ENCODE measurements around the gene OR10G2.
"Not testable (repeated sequence)": the region's sequence is repeated elsewhere in the genome, so short reads cannot be mapped to it uniquely, and the experiment has no call there.

Gene OR10G2

GRCh38 chr14:21652209-21652808 lies 17.6 kb upstream of the OR10G2 start:
- Histone ChIP-seq H3K4me1 (ENCODE audit: control insufficient read depth, insufficient read depth, low read length) (0 out of 2 replicates have a peak, but pooled peaks cover 6% of the 10 kb centered on the region), H3K9ac (ENCODE audit: low read length) (no peak overlapping the region), H3K36me3 (ENCODE audit: control insufficient read depth, insufficient read depth, low read length) (no peaks in the 10 kb centered on the region), H3K9me3 (ENCODE audit: control insufficient read depth, insufficient read depth, low read depth, low read length) (no peaks in the 10 kb centered on the region), H3K4me3 (ENCODE audit: low read depth, low read length) (no peak overlapping the region), H3K27me3 (ENCODE audit: control insufficient read depth, insufficient read depth, low read length) (no peaks in the 10 kb centered on the region), H3K27ac (ENCODE audit: low read depth, low read length) (no peak overlapping the region)

GRCh38 chr14:21647380-21647779 lies 12.6 kb upstream of the OR10G2 start:
- no peak overlapping the region for H3K27ac ChIP-seq (ENCODE audit: low read depth, low read length)
- H3K27me3 ChIP-seq (ENCODE audit: control insufficient read depth, insufficient read depth, low read length), result no peaks in the 10 kb centered on the region
- H3K36me3 ChIP-seq (ENCODE audit: control insufficient read depth, insufficient read depth, low read length), result no peaks in the 10 kb centered on the region
- peaks cover 13% of the 10 kb centered on the region for H3K4me1 ChIP-seq (ENCODE audit: control insufficient read depth, insufficient read depth, low read length)
- no peaks in the 10 kb centered on the region for H3K9me3 ChIP-seq (ENCODE audit: control insufficient read depth, insufficient read depth, low read depth, low read length)
- H3K9ac ChIP-seq (ENCODE audit: low read length), result no peak overlapping the region
- no peak overlapping the region for H3K4me3 ChIP-seq (ENCODE audit: low read depth, low read length)

- H3K27me3 ChIP-seq (ENCODE audit: control insufficient read depth, insufficient read depth, low read length), result no peaks in the 10 kb centered on the region
- H3K9ac ChIP-seq (ENCODE audit: low read length), result no peak overlapping the region
- peaks cover 10% of the 10 kb centered on the region for H3K4me1 ChIP-seq (ENCODE audit: control insufficient read depth, insufficient read depth, low read length)
- no peaks in the 10 kb centered on the region for H3K36me3 ChIP-seq (ENCODE audit: control insufficient read depth, insufficient read depth, low read length)
- H3K27ac ChIP-seq (ENCODE audit: low read depth, low read length), result no peak overlapping the region
- H3K4me3 ChIP-seq (ENCODE audit: low read depth, low read length), result no peak overlapping the region
- H3K9me3 ChIP-seq (ENCODE audit: control insufficient read depth, insufficient read depth, low read depth, low read length), result no peaks in the 10 kb centered on the region
Observed at GRCh38 chr14:21643407-21643806, 8.7 kb upstream of the OR10G2 start.

- Histone ChIP-seq H3K27ac (ENCODE audit: low read depth, low read length) (no peak overlapping the region), H3K27me3 (ENCODE audit: control insufficient read depth, insufficient read depth, low read length) (no peaks in the 10 kb centered on the region), H3K4me3 (ENCODE audit: low read depth, low read length) (no peak overlapping the region), H3K36me3 (ENCODE audit: control insufficient read depth, insufficient read depth, low read length) (no peaks in the 10 kb centered on the region), H3K4me1 (ENCODE audit: control insufficient read depth, insufficient read depth, low read length) (peaks cover 10% of the 10 kb centered on the region), H3K9ac (ENCODE audit: low read length) (no peak overlapping the region), H3K9me3 (ENCODE audit: control insufficient read depth, insufficient read depth, low read depth, low read length) (no peaks in the 10 kb centered on the region)
Observed at GRCh38 chr14:21642683-21643082, 7.9 kb upstream of the OR10G2 start.

GRCh38 chr14:21631084-21631483 lies 3.7 kb downstream of the OR10G2 start:
- Histone ChIP-seq H3K36me3 (ENCODE audit: control insufficient read depth, insufficient read depth, low read length) (no peaks in the 10 kb centered on the region), H3K9ac (ENCODE audit: low read length) (no peak overlapping the region), H3K4me3 (ENCODE audit: low read depth, low read length) (no peak overlapping the region), H3K27ac (ENCODE audit: low read depth, low read length) (no peak overlapping the region), H3K4me1 (ENCODE audit: control insufficient read depth, insufficient read depth, low read length) (no peaks in the 10 kb centered on the region), H3K9me3 (ENCODE audit: control insufficient read depth, insufficient read depth, low read depth, low read length) (no peaks in the 10 kb centered on the region), H3K27me3 (ENCODE audit: control insufficient read depth, insufficient read depth, low read length) (no peaks in the 10 kb centered on the region; the same call in 1 of the 2 replicates)

GRCh38 chr14:21630503-21630902 lies 4.2 kb downstream of the OR10G2 start:
- H3K4me3 ChIP-seq (ENCODE audit: low read depth, low read length); H3K4me1 ChIP-seq (ENCODE audit: control insufficient read depth, insufficient read depth, low read length); H3K27me3 ChIP-seq (ENCODE audit: control insufficient read depth, insufficient read depth, low read length); H3K27ac ChIP-seq (ENCODE audit: low read depth, low read length); H3K9ac ChIP-seq (ENCODE audit: low read length); H3K36me3 ChIP-seq (ENCODE audit: control insufficient read depth, insufficient read depth, low read length); H3K9me3 ChIP-seq (ENCODE audit: control insufficient read depth, insufficient read depth, low read depth, low read length): not testable (repeated sequence)

GRCh38 chr14:21626491-21627230 lies 8.1 kb downstream of the OR10G2 start:
- Histone ChIP-seq H3K27me3 (ENCODE audit: control insufficient read depth, insufficient read depth, low read length) (no peaks in the 10 kb centered on the region), H3K27ac (ENCODE audit: low read depth, low read length) (no peak overlapping the region), H3K4me1 (ENCODE audit: control insufficient read depth, insufficient read depth, low read length) (no peaks in the 10 kb centered on the region), H3K9me3 (ENCODE audit: control insufficient read depth, insufficient read depth, low read depth, low read length) (no peaks in the 10 kb centered on the region), H3K9ac (ENCODE audit: low read length) (no peak overlapping the region), H3K4me3 (ENCODE audit: low read depth, low read length) (no peak overlapping the region), H3K36me3 (ENCODE audit: control insufficient read depth, insufficient read depth, low read length) (no peaks in the 10 kb centered on the region)

GRCh38 chr14:21617614-21618013 lies 17.1 kb downstream of the OR10G2 start:
- Histone ChIP-seq H3K9ac (ENCODE audit: low read length) (no peak overlapping the region), H3K36me3 (ENCODE audit: control insufficient read depth, insufficient read depth, low read length) (no peaks in the 10 kb centered on the region), H3K27ac (ENCODE audit: low read depth, low read length) (no peak overlapping the region), H3K27me3 (ENCODE audit: control insufficient read depth, insufficient read depth, low read length) (no peaks in the 10 kb centered on the region), H3K4me1 (ENCODE audit: control insufficient read depth, insufficient read depth, low read length) (peaks cover 19% of the 10 kb centered on the region), H3K9me3 (ENCODE audit: control insufficient read depth, insufficient read depth, low read depth, low read length) (no peaks in the 10 kb centered on the region), H3K4me3 (ENCODE audit: low read depth, low read length) (no peak overlapping the region)

GRCh38 chr14:21614240-21614639 lies 20.5 kb downstream of the OR10G2 start:
- no peak overlapping the region for H3K4me3 ChIP-seq (ENCODE audit: low read depth, low read length)
- no peaks in the 10 kb centered on the region for H3K9me3 ChIP-seq (ENCODE audit: control insufficient read depth, insufficient read depth, low read depth, low read length)
- H3K27ac ChIP-seq (ENCODE audit: low read depth, low read length), result no peak overlapping the region
- no peak overlapping the region for H3K9ac ChIP-seq (ENCODE audit: low read length)
- H3K4me1 ChIP-seq (ENCODE audit: control insufficient read depth, insufficient read depth, low read length), result peaks cover 19% of the 10 kb centered on the region
- H3K27me3 ChIP-seq (ENCODE audit: control insufficient read depth, insufficient read depth, low read length), result no peaks in the 10 kb centered on the region
- no peaks in the 10 kb centered on the region for H3K36me3 ChIP-seq (ENCODE audit: control insufficient read depth, insufficient read depth, low read length)

GRCh38 chr14:21612324-21612723 lies 22.4 kb downstream of the OR10G2 start:
- Histone ChIP-seq H3K27me3 (ENCODE audit: control insufficient read depth, insufficient read depth, low read length) (no peaks in the 10 kb centered on the region), H3K9me3 (ENCODE audit: control insufficient read depth, insufficient read depth, low read depth, low read length) (no peaks in the 10 kb centered on the region), H3K4me3 (ENCODE audit: low read depth, low read length) (no peak overlapping the region), H3K9ac (ENCODE audit: low read length) (no peak overlapping the region), H3K36me3 (ENCODE audit: control insufficient read depth, insufficient read depth, low read length) (no peaks in the 10 kb centered on the region), H3K4me1 (ENCODE audit: control insufficient read depth, insufficient read depth, low read length) (peaks cover 8% of the 10 kb centered on the region), H3K27ac (ENCODE audit: low read depth, low read length) (no peak overlapping the region)

GRCh38 chr14:21602181-21602580 lies 32.6 kb downstream of the OR10G2 start:
- H3K4me3 ChIP-seq (ENCODE audit: low read depth, low read length); H3K36me3 ChIP-seq (ENCODE audit: control insufficient read depth, insufficient read depth, low read length); H3K4me1 ChIP-seq (ENCODE audit: control insufficient read depth, insufficient read depth, low read length); H3K9me3 ChIP-seq (ENCODE audit: control insufficient read depth, insufficient read depth, low read depth, low read length); H3K9ac ChIP-seq (ENCODE audit: low read length); H3K27ac ChIP-seq (ENCODE audit: low read depth, low read length); H3K27me3 ChIP-seq (ENCODE audit: control insufficient read depth, insufficient read depth, low read length): not testable (repeated sequence)

All from HUES6 (cell line).